SIG-M5 treated with dmso at 0.1 percent for 504 hours (cell line): Measurements from ENCODE around the gene CEP85.
"Not testable (repeated sequence)": the region's sequence is repeated elsewhere in the genome, so short reads cannot be mapped to it uniquely, and the experiment has no call there.

Experiments used
- DNase-seq: peaks from one replicate; lab custom pipeline; 2025; ENCODE audit not compliant: unreplicated experiment; lab: John Stamatoyannopoulos, UW

The CEP85 gene

GRCh38 chr1:26288311-26288941 lies 54.4 kb downstream of the CEP85 start:
- DNase-seq, result peak; percentile 69

- peak; percentile 91 for DNase-seq
Observed at GRCh38 chr1:26289158-26290059, 55.4 kb downstream of the CEP85 start.

- peak; percentile 74 for DNase-seq
Observed at GRCh38 chr1:26290122-26290881, 56.3 kb downstream of the CEP85 start.

GRCh38 chr1:26290882-26291261 lies 56.9 kb downstream of the CEP85 start:
- no peak for DNase-seq

GRCh38 chr1:26291433-26291832 lies 57.4 kb downstream of the CEP85 start:
- DNase-seq, result no peak

GRCh38 chr1:26291939-26292338 lies 57.9 kb downstream of the CEP85 start:
- no peak for DNase-seq

- DNase-seq, result not testable (repeated sequence)
Observed at GRCh38 chr1:26292735-26293134, 58.7 kb downstream of the CEP85 start.

GRCh38 chr1:26293911-26294463 lies 60.0 kb downstream of the CEP85 start:
- DNase-seq, result no peak

- DNase-seq, result no peak
Observed at GRCh38 chr1:26295194-26296138, 61.5 kb downstream of the CEP85 start.

GRCh38 chr1:26296340-26297056 lies 62.5 kb downstream of the CEP85 start:
- DNase-seq, result no peak

GRCh38 chr1:26297057-26297790 lies 63.2 kb downstream of the CEP85 start:
- DNase-seq, result no peak

GRCh38 chr1:26297791-26298124 lies 63.8 kb downstream of the CEP85 start:
- no peak for DNase-seq

GRCh38 chr1:26300578-26301275 lies 66.7 kb downstream of the CEP85 start:
- DNase-seq, result no peak

- no peak for DNase-seq
Observed at GRCh38 chr1:26302733-26303405, 68.9 kb downstream of the CEP85 start.

- peak; percentile 75 for DNase-seq
Observed at GRCh38 chr1:26305667-26306289, 71.8 kb downstream of the CEP85 start.

GRCh38 chr1:26306290-26307229 lies 72.6 kb downstream of the CEP85 start, which contains the start of gene UBXN11:
UBXN11 (minus strand) TSS chr1:26306636; CDS start chr1:26302883, 3,753 bp downstream.
- DNase-seq, result peak; percentile 96
